ENCODE results near the gene PTPRB.

The PTPRB gene

GRCh38 chr12:70666364-70666763 is 29.1 kb upstream of the PTPRB start:
- ChIA-PET CTCF (interaction anchor here (0.6 to 1.3 kb wide), 3 partner anchors 20 to 645 kb away, joined by 3 read pairs; no protein-coding TSS in a partner anchor), POLR2A (no interaction called here)
- Histone ChIP-seq H3K36me3 (ENCODE audit: control insufficient read depth in 2 of 2, insufficient read depth in 1 of 2, low read length in 2 of 2) (no peaks in the 10 kb centered on the region), H3K27ac (ENCODE audit: extremely low read depth, low read depth, low read length) (no peak overlapping the region), H3K9me3 (ENCODE audit: control insufficient read depth, insufficient read depth, low read depth, low read length) (no peaks in the 10 kb centered on the region), H3K4me1 (ENCODE audit: control insufficient read depth, insufficient read depth, low read length) (peaks cover 13% of the 10 kb centered on the region), H3K4me3 (ENCODE audit: low read depth, low read length) (no peak overlapping the region)
- TF ChIP-seq ZNF19 (tag by site-specific recombination; IDR thresholded peaks at IDR 0.05; ENCODE audit: low read depth): no peak

- H3K36me3 ChIP-seq (ENCODE audit: control insufficient read depth in 2 of 2, insufficient read depth in 1 of 2, low read length in 2 of 2): no peaks in the 10 kb centered on the region
- no peak overlapping the region for H3K27ac ChIP-seq (ENCODE audit: extremely low read depth, low read depth, low read length)
- POLR2A ChIA-PET: interaction anchor here (0.6 kb wide), 1 partner anchor 1306 kb away, joined by 4 read pairs; no protein-coding TSS in a partner anchor
- CTCF ChIA-PET: interaction anchor here (0.6 to 0.7 kb wide), 2 partner anchors 63 to 77 kb away, joined by 3 to 4 read pairs; no protein-coding TSS in a partner anchor
- H3K4me1 ChIP-seq (ENCODE audit: control insufficient read depth, insufficient read depth, low read length): peaks cover 17% of the 10 kb centered on the region
- H3K9me3 ChIP-seq (ENCODE audit: control insufficient read depth, insufficient read depth, low read depth, low read length): no peaks in the 10 kb centered on the region
- no peak overlapping the region; the same call in 1 of the 2 replicates for H3K4me3 ChIP-seq (ENCODE audit: low read depth, low read length)
- TF ChIP-seq ZNF202 (tag by site-specific recombination; IDR thresholded peaks at IDR 0.05; ENCODE audit: borderline replicate concordance): no peak
- TF ChIP-seq KLF17 (tag by site-specific recombination; IDR thresholded peaks at IDR 0.05): no peak
- no peak for TF ChIP-seq ZNF366 (tag by site-specific recombination; conservative IDR thresholded peaks at IDR 0.05)
- no peak for TF ChIP-seq ZNF785 (tag by site-specific recombination; IDR thresholded peaks at IDR 0.05)
- no peak for TF ChIP-seq ZNF175 (tag by site-specific recombination; IDR thresholded peaks at IDR 0.05)
- no peak for TF ChIP-seq ZBTB48 (tag by site-specific recombination; IDR thresholded peaks at IDR 0.05)
- TF ChIP-seq ZFP41 (tag by site-specific recombination; IDR thresholded peaks at IDR 0.05; ENCODE audit: borderline replicate concordance): no peak
- no peak for TF ChIP-seq ZNF292 (tag by site-specific recombination; IDR thresholded peaks at IDR 0.05; ENCODE audit: borderline replicate concordance, low read depth)
- no peak for TF ChIP-seq PATZ1 (tag by site-specific recombination; IDR thresholded peaks at IDR 0.05)
- TF ChIP-seq ZNF311 (tag by site-specific recombination; IDR thresholded peaks at IDR 0.05; ENCODE audit: borderline replicate concordance): no peak
- 0 out of 2 replicates have a peak, but pooled peaks have one; percentile 21 for TF ChIP-seq FEZF1 (tag by site-specific recombination; IDR thresholded peaks at IDR 0.05)
- 0 out of 2 replicates have a peak, but pooled peaks have one; percentile 39 for TF ChIP-seq OSR2 (tag by site-specific recombination; IDR thresholded peaks at IDR 0.05)
- no peak for TF ChIP-seq GLIS2 (tag by site-specific recombination; IDR thresholded peaks at IDR 0.05)
- TF ChIP-seq SCRT1 (tag by site-specific recombination; IDR thresholded peaks at IDR 0.05; ENCODE audit: borderline replicate concordance): no peak
- peak; percentile 46 for TF ChIP-seq ZNF664 (tag by site-specific recombination; IDR thresholded peaks at IDR 0.05)
- no peak for TF ChIP-seq ZNF488 (tag by site-specific recombination; IDR thresholded peaks at IDR 0.05)
- TF ChIP-seq ZNF513 (tag by site-specific recombination; IDR thresholded peaks at IDR 0.05): no peak
- no peak for TF ChIP-seq ZNF335 (tag by site-specific recombination; conservative IDR thresholded peaks at IDR 0.05)
- TF ChIP-seq ZNF555 (tag by site-specific recombination; conservative IDR thresholded peaks at IDR 0.05): no peak
- TF ChIP-seq ZNF362 (tag by site-specific recombination; IDR thresholded peaks at IDR 0.05): no peak
- TF ChIP-seq ZNF600 (tag by site-specific recombination; IDR thresholded peaks at IDR 0.05): no peak
- no peak for TF ChIP-seq ZNF16 (tag by site-specific recombination; IDR thresholded peaks at IDR 0.05; ENCODE audit: low read depth)
- TF ChIP-seq ZNF777 (tag by site-specific recombination; IDR thresholded peaks at IDR 0.05; ENCODE audit: borderline replicate concordance): no peak
- no peak for TF ChIP-seq ZNF184 (tag by site-specific recombination; IDR thresholded peaks at IDR 0.05)
- TF ChIP-seq ZNF660 (tag by site-specific recombination; IDR thresholded peaks at IDR 0.05): no peak
- TF ChIP-seq ZNF169 (tag by site-specific recombination; IDR thresholded peaks at IDR 0.05): no peak
- TF ChIP-seq ZNF266 (tag by site-specific recombination; IDR thresholded peaks at IDR 0.05; ENCODE audit: low read depth): no peak
- TF ChIP-seq HOXD13 (CRISPR knock-in tag; IDR thresholded peaks at IDR 0.05; ENCODE audit: borderline replicate concordance): no peak
- 0 out of 2 replicates have a peak, but pooled peaks have one; percentile 15 for TF ChIP-seq SP7 (tag by site-specific recombination; IDR thresholded peaks at IDR 0.05)
Measured at GRCh38 chr12:70664465-70664881, 27.2 kb upstream of the PTPRB start.

All from HEK293 (cell line).